GM12878 (cell line): ENCODE measurements around the gene COMMD7. TPM values are rescaled to one million over a fixed set of nuclear protein-coding genes. Genes with fewer than 3 reads are reported as not detected.

Experiments
- ATAC-seq: fragments of 200-7000 bp; cut with Tn5 transposase; 3 replicates; pipeline ENCODE4 v1.9.1; 2020; ENCODE audit warnings: mild to moderate bottlenecking, moderate library complexity
- BruUV-seq: library from RNA; stranded (reverse); fragments of 400-500 nt; replicated peaks from 2 replicates; lab custom pipeline; 2021; lab: Mats Ljungman, UMichigan
- CTCF ChIA-PET: fragments of 300-600 bp; sonication (Branson Sonifier 250); formaldehyde crosslinking; extraction: SDS; loops from one replicate; lab custom pipeline; 2021; ENCODE audit warnings: inconsistent platforms; lab: Yijun Ruan, JAX
- POLR2A ChIA-PET: fragments of 350-600 bp; formaldehyde crosslinking; extraction: SDS; loops from one replicate; lab custom pipeline; 2021; ENCODE audit warnings: inconsistent platforms; lab: Charles Lee
- RAD21 ChIA-PET: fragments of 300-600 bp; sonication (Branson Sonifier 250); formaldehyde crosslinking; loops from one replicate; lab custom pipeline; 2023; ENCODE audit warnings: antibody characterized with exemption; ENCODE audit not compliant: unreplicated experiment; lab: Charles Lee
- SMC1A ChIA-PET: fragments of 300-600 bp; sonication (Branson Sonifier 250); formaldehyde crosslinking; loops from one replicate; lab custom pipeline; 2023; ENCODE audit not compliant: unreplicated experiment, uncharacterized antibody; lab: Charles Lee
- DNase-seq: peaks from one replicate; pipeline ENCODE4 v3.0.0-alpha.2; 2011; ENCODE audit warnings: low read depth, low spot score
- FAIRE-seq: peaks from 3 replicates; lab custom pipeline; 2011; peaks lifted over from hg19 to GRCh38; lab: Jason Lieb, UNC
- H2AFZ ChIP-seq: 2 replicates; pipeline ENCODE4 v1.6.0; 2011; ENCODE audit warnings: low read depth, low read length, control low read depth; ENCODE audit not compliant: control insufficient read depth
- H3K27ac ChIP-seq: 2 replicates; pipeline ENCODE4 v1.5.1; 2011; ENCODE audit warnings: control low read depth; ENCODE audit not compliant: control insufficient read depth, insufficient read depth
- H3K27me3 ChIP-seq, 2 experiments: replicated peaks in 1 of 2; 2 replicates each; pipeline versions ENCODE4 v1.6.0 to v1.6.1; 2011; ENCODE audit warnings: low read length in 1 of 2; ENCODE audit not compliant: control insufficient read depth in 2 of 2, insufficient read depth in 2 of 2
- H3K36me3 ChIP-seq, 2 experiments: 2 replicates each; pipeline ENCODE4 v1.5.1; 2011; ENCODE audit warnings: low read length in 1 of 2; ENCODE audit not compliant: control insufficient read depth in 2 of 2, insufficient read depth in 2 of 2
- H3K4me1 ChIP-seq: 2 replicates; pipeline ENCODE4 v1.6.1; 2011; ENCODE audit warnings: mild to moderate bottlenecking, low read length, moderate library complexity, mixed read lengths; ENCODE audit not compliant: control insufficient read depth, insufficient read depth
- H3K4me2 ChIP-seq: 2 replicates; pipeline ENCODE4 v1.6.0; 2011; ENCODE audit warnings: control low read depth; ENCODE audit not compliant: control insufficient read depth, insufficient read depth
- H3K4me3 ChIP-seq: fragments of 200-600 bp; sonication (generic); 2 replicates; pipeline ENCODE4 v1.5.1; 2016
- H3K79me2 ChIP-seq: 2 replicates; pipeline ENCODE4 v1.6.0; 2011; ENCODE audit warnings: low read length; ENCODE audit not compliant: control insufficient read depth, insufficient read depth
- H3K9ac ChIP-seq: 2 replicates; pipeline ENCODE4 v1.8.0; 2011; ENCODE audit warnings: low read length, control low read depth, mixed read lengths; ENCODE audit not compliant: control insufficient read depth, insufficient read depth
- H3K9me3 ChIP-seq: replicated peaks from 3 replicates; pipeline ENCODE4 v1.5.1; 2011; ENCODE audit warnings: mild to moderate bottlenecking, low read length; ENCODE audit not compliant: control insufficient read depth, insufficient read depth
- H4K20me1 ChIP-seq: 2 replicates; pipeline ENCODE4 v1.6.0; 2011; ENCODE audit not compliant: control insufficient read depth, insufficient read depth
- ATF2 ChIP-seq: IDR thresholded peaks from 2 replicates; pipeline ENCODE4 v1.6.1; 2012; ENCODE audit warnings: low read length, inconsistent platforms
- ATF3 ChIP-seq: IDR thresholded peaks from 2 replicates; pipeline ENCODE4 v1.6.1; 2011; ENCODE audit warnings: low read depth, mild to moderate bottlenecking, low read length, moderate library complexity, borderline replicate concordance; ENCODE audit errors: extremely low read depth
- BMI1 ChIP-seq: fragments of 450-650 bp; IDR thresholded peaks from 2 replicates; pipeline ENCODE4 v1.6.1; 2016; ENCODE audit warnings: mild to moderate bottlenecking, moderate library complexity, borderline replicate concordance
- BRCA1 ChIP-seq: IDR thresholded peaks from 2 replicates; pipeline ENCODE4 v1.6.1; 2011; ENCODE audit warnings: low read depth, low read length, improper control_type of control experiment
- CBX3 ChIP-seq: fragments of 200-600 bp; sonication (generic); IDR thresholded peaks from 2 replicates; pipeline ENCODE4 v1.6.1; 2016; ENCODE audit warnings: low read depth, borderline replicate concordance
- ETV6 ChIP-seq, 2 experiments: fragments of 450-650 bp in 1 of 2; IDR thresholded peaks in 1 of 2; conservative IDR thresholded peaks in 1 of 2; 2 replicates each; pipeline ENCODE4 v1.6.1; 2014; ENCODE audit warnings: antibody characterized with exemption in 1 of 2, borderline replicate concordance in 1 of 2, low read depth in 1 of 2, mild to moderate bottlenecking in 1 of 2, moderate library complexity in 1 of 2
- KDM1A ChIP-seq: fragments of 200-600 bp; sonication (generic); IDR thresholded peaks from 2 replicates; pipeline ENCODE4 v1.6.1; 2016; ENCODE audit warnings: borderline replicate concordance
- MEF2B ChIP-seq: fragments of 450-650 bp; IDR thresholded peaks from 2 replicates; pipeline ENCODE4 v1.6.1; 2018; ENCODE audit warnings: mild to moderate bottlenecking, moderate library complexity; ENCODE audit not compliant: partially characterized antibody, poor library complexity, severe bottlenecking
- POLR2AphosphoS2 ChIP-seq: IDR thresholded peaks from 2 replicates; pipeline ENCODE4 v1.6.1; 2011; ENCODE audit warnings: low read depth, mild to moderate bottlenecking, low read length, improper control_type of control experiment, moderate library complexity
- POU2F2 ChIP-seq: IDR thresholded peaks from 3 replicates; pipeline ENCODE4 v1.6.1; 2011; ENCODE audit warnings: low read depth, mild to moderate bottlenecking, low read length, borderline replicate concordance
- RFX5 ChIP-seq: IDR thresholded peaks from 2 replicates; pipeline ENCODE4 v1.6.1; 2011; ENCODE audit warnings: low read depth, low read length, improper control_type of control experiment
- SMAD1 ChIP-seq: fragments of 450-650 bp; IDR thresholded peaks from 2 replicates; pipeline ENCODE4 v1.6.1; 2018; ENCODE audit warnings: mild to moderate bottlenecking, low read depth; ENCODE audit not compliant: partially characterized antibody
- TCF7 ChIP-seq: IDR thresholded peaks from 2 replicates; pipeline ENCODE4 v1.6.1; 2014; ENCODE audit warnings: antibody characterized with exemption, borderline replicate concordance
- WGBS: methylation state at CpG from one replicate; pipeline ENCODE4 v1.1.6; 2016; ENCODE audit warnings: low lambda C conversion rate; ENCODE audit not compliant: insufficient replicate concordance, insufficient coverage; ENCODE audit errors: missing lambda C conversion rate; 5-methylcytosine and 5-hydroxymethylcytosine counted together
- in situ Hi-C: fragments of 300-500 bp; cut with MboI; formaldehyde crosslinking; loops from 9 replicates; pipeline ENCODE4 v1.14.3; 2018; ENCODE audit warnings: mixed read lengths
- intact Hi-C: fragments of 100-400 bp; cut with micrococcal nuclease; formaldehyde crosslinking; loops from one replicate; pipeline ENCODE4 v1.14.2; 2022; ENCODE audit not compliant: unreplicated experiment
- polyA plus RNA-seq, 11 experiments: library from polyadenylated mRNA; depleted of rRNA in 4 of 11; unstranded in 6 of 11; stranded (reverse) in 5 of 11; fragments of >200 nt; fragmentation: Nextera tagmentation in 4 of 11; fragmentation: Illumina TruSeq in 1 of 11; extraction: Ambion mirVana in 4 of 11; extraction: Trizol in 1 of 11; gene quantifications; 1 replicate in 1 of 11; 2 replicates in 10 of 11; pipeline versions ENCODE4 v1.2.1 to v1.2.3, GENCODE V29; 2011 to 2016; ENCODE audit warnings: inconsistent platforms in 2 of 11, missing spikeins in 2 of 11, low read depth in 1 of 11
- total RNA-seq, 4 experiments: library from RNA; depleted of rRNA in 3 of 4; stranded (reverse); fragments of >200 nt in 3 of 4; fragmentation: Illumina TruSeq in 1 of 4; extraction: Trizol in 1 of 4; gene quantifications; 2 replicates each; pipeline versions ENCODE4 v1.2.1 to v1.2.3, GENCODE V29; 2013 to 2021
- TF ChIP-seq, protein P1 (sequence below): fragments of 450-650 bp; IDR thresholded peaks from 2 replicates; pipeline ENCODE4 v1.6.1; 2017; ENCODE audit warnings: low read depth, mild to moderate bottlenecking, moderate library complexity

The COMMD7 gene
- total and polyA plus RNA-seq, 10 of the 15 experiments (the other 5 are each of a cell fraction or from before 2014, with no cell fraction given), result 9.1 to 61.0 (median 27.7) TPM

GRCh38 chr20:32682508-32682987, 60.7 kb downstream of the COMMD7 start:
- ChIA-PET SMC1A (interaction anchor here (1.4 kb wide), 1 partner anchor 96 kb away, joined by 4 read pairs; no protein-coding TSS in a partner anchor), POLR2A (no interaction called here)

More at GRCh38 chr20:32682508-32682987, 60.7 kb downstream of the COMMD7 start:
- WGBS, result 62% methylated on average over 11 of the region's 11 CpGs
- H3K79me2 ChIP-seq, result no peaks in the 10 kb centered on the region
- H4K20me1 ChIP-seq, result no peaks in the 10 kb centered on the region
- no peak overlapping the region for H3K9ac ChIP-seq
- H3K4me1 ChIP-seq, result 0 out of 2 replicates have a peak, but pooled peaks cover 6% of the 10 kb centered on the region
- H3K4me3 ChIP-seq, result no peak overlapping the region
- no peak overlapping the region for H3K27ac ChIP-seq
- ChIA-PET CTCF (interaction anchor here (1.2 to 4.0 kb wide), 2 partner anchors 9 to 96 kb away, joined by 4 to 16 read pairs; partner anchors contain the start of gene C20orf203), RAD21 (no interaction called here)
- in situ Hi-C loops (no loop called here), intact Hi-C loops (no loop called here)
- H2AFZ ChIP-seq, result no peak overlapping the region
- H3K9me3 ChIP-seq, result no peaks in the 10 kb centered on the region; the same call in 2 of the 3 replicates
- H3K4me2 ChIP-seq, result no peak overlapping the region
- ATAC-seq, result no peak
- FAIRE-seq, result no peak
- no peaks in the 10 kb centered on the region for H3K36me3 ChIP-seq
- DNase-seq, result no peak
- TF ChIP-seq ATF2 (no peak), ETV6 (conservative IDR thresholded peaks at IDR 0.05 in 1 of 2, IDR thresholded peaks at IDR 0.05 in 1 of 2; ENCODE audit: borderline replicate concordance in 1 of 2, low read depth in 1 of 2) (no peak), BRCA1 (no peak), RFX5 (no peak), POU2F2 (no peak), ATF3 (no peak), CBX3 (no peak), BMI1 (no peak), POLR2AphosphoS2 (no peak), KDM1A (no peak), SMAD1 (no peak), TCF7 (no peak), MEF2B (no peak)
- TF ChIP-seq, protein P1, sequence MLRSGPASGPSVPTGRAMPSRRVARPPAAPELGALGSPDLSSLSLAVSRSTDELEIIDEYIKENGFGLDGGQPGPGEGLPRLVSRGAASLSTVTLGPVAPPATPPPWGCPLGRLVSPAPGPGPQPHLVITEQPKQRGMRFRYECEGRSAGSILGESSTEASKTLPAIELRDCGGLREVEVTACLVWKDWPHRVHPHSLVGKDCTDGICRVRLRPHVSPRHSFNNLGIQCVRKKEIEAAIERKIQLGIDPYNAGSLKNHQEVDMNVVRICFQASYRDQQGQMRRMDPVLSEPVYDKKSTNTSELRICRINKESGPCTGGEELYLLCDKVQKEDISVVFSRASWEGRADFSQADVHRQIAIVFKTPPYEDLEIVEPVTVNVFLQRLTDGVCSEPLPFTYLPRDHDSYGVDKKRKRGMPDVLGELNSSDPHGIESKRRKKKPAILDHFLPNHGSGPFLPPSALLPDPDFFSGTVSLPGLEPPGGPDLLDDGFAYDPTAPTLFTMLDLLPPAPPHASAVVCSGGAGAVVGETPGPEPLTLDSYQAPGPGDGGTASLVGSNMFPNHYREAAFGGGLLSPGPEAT, result no peak
- no peaks in the 10 kb centered on the region for H3K27me3 ChIP-seq
- no TSS peak for BruUV-seq
